TTC549 (cell line): Measurements from ENCODE around the gene SH3RF3.

Experiments
- FAIRE-seq: peaks from 2 replicates; lab custom pipeline; 2012; peaks lifted over from hg19 to GRCh38; lab: Jason Lieb, UNC

The SH3RF3 gene

GRCh38 chr2:109139865-109140396 is 10.9 kb downstream of the SH3RF3 start:
- FAIRE-seq, result no peak

GRCh38 chr2:109141006-109141600 is 12.1 kb downstream of the SH3RF3 start:
- FAIRE-seq, result no peak

GRCh38 chr2:109141727-109142283 is 12.8 kb downstream of the SH3RF3 start:
- FAIRE-seq, result no peak

- no peak for FAIRE-seq
Observed at GRCh38 chr2:109142416-109143210, 13.6 kb downstream of the SH3RF3 start.

- no peak for FAIRE-seq
Observed at GRCh38 chr2:109143214-109144187, 14.5 kb downstream of the SH3RF3 start.

GRCh38 chr2:109144271-109144670 is 15.3 kb downstream of the SH3RF3 start:
- FAIRE-seq, result no peak

GRCh38 chr2:109144721-109145120 is 15.7 kb downstream of the SH3RF3 start:
- no peak for FAIRE-seq

GRCh38 chr2:109145286-109145685 is 16.3 kb downstream of the SH3RF3 start:
- no peak for FAIRE-seq

- FAIRE-seq, result no peak
Observed at GRCh38 chr2:109147405-109147804, 18.4 kb downstream of the SH3RF3 start.

GRCh38 chr2:109148117-109148746 is 19.2 kb downstream of the SH3RF3 start:
- no peak for FAIRE-seq

- no peak for FAIRE-seq
Observed at GRCh38 chr2:109148991-109149645, 20.1 kb downstream of the SH3RF3 start.

- no peak for FAIRE-seq
Observed at GRCh38 chr2:109150559-109150958, 21.6 kb downstream of the SH3RF3 start.

- no peak for FAIRE-seq
Observed at GRCh38 chr2:109151519-109151918, 22.5 kb downstream of the SH3RF3 start.

GRCh38 chr2:109153005-109153784 is 24.2 kb downstream of the SH3RF3 start:
- no peak for FAIRE-seq

GRCh38 chr2:109153807-109154206 is 24.8 kb downstream of the SH3RF3 start:
- no peak for FAIRE-seq

GRCh38 chr2:109154226-109154625 is 25.2 kb downstream of the SH3RF3 start:
- no peak for FAIRE-seq

GRCh38 chr2:109155553-109156451 is 26.8 kb downstream of the SH3RF3 start:
- FAIRE-seq, result no peak

- FAIRE-seq, result no peak
Observed at GRCh38 chr2:109157563-109158105, 28.6 kb downstream of the SH3RF3 start.

GRCh38 chr2:109158237-109158636 is 29.2 kb downstream of the SH3RF3 start:
- FAIRE-seq, result no peak
